Measurements from ENCODE around the gene GTF2IRD1.

- TF ChIP-seq, protein P1, sequence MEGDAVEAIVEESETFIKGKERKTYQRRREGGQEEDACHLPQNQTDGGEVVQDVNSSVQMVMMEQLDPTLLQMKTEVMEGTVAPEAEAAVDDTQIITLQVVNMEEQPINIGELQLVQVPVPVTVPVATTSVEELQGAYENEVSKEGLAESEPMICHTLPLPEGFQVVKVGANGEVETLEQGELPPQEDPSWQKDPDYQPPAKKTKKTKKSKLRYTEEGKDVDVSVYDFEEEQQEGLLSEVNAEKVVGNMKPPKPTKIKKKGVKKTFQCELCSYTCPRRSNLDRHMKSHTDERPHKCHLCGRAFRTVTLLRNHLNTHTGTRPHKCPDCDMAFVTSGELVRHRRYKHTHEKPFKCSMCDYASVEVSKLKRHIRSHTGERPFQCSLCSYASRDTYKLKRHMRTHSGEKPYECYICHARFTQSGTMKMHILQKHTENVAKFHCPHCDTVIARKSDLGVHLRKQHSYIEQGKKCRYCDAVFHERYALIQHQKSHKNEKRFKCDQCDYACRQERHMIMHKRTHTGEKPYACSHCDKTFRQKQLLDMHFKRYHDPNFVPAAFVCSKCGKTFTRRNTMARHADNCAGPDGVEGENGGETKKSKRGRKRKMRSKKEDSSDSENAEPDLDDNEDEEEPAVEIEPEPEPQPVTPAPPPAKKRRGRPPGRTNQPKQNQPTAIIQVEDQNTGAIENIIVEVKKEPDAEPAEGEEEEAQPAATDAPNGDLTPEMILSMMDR (IDR thresholded peaks at IDR 0.05; ENCODE audit: low read length) = no peak
- TF ChIP-seq EZH2 (IDR thresholded peaks at IDR 0.05; ENCODE audit: borderline replicate concordance, low read length) = no peak
Observed at GRCh38 chr7:74466196-74466813, 12.6 kb downstream of the GTF2IRD1 start.
